Measurements from ENCODE around the gene SERPINC1.
A peak's percentile ranks its signal among the peaks of the same experiment; 100 is the strongest.
"Not testable (repeated sequence)": the region's sequence is repeated elsewhere in the genome, so short reads cannot be mapped to it uniquely, and the experiment has no call there.

The SERPINC1 gene

GRCh38 chr1:173917149-173917548 lies at the start of gene SERPINC1:
Gene SERPINC1 (minus strand): TSS chr1:173917327. CDS start chr1:173917259, 68 bp downstream.
- DNase-seq (ENCODE audit: low spot score): no peak

DNA sequence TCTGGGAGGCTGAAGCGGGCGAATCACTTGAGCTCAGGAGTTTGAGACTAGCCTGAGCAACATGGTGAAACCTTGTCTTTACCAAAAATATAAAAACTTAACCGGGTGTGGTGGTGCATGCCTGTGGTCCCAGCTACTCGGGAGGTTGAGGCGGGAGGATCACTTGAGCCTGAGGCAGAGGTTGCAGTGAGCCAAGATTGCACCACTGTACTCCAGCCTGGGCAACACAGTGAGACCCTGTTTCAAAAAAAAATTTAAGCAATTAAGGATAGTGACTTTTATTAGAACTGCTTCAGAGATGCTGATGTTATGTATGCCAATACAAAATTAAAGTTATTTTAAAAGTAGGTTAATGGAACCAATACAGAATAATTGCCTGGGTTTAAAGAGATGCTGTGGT lies 48.8 kb upstream of the SERPINC1 start:
- DNase-seq (ENCODE audit: low spot score): not testable (repeated sequence)

GRCh38 chr1:173963477-173963876 lies 46.4 kb upstream of the SERPINC1 start:
- no peak for DNase-seq (ENCODE audit: low spot score)

- no peak for DNase-seq (ENCODE audit: low spot score)
Observed at GRCh38 chr1:173960625-173961024, 43.5 kb upstream of the SERPINC1 start.

- DNase-seq (ENCODE audit: low spot score): no peak
Observed at GRCh38 chr1:173954179-173954578, 37.1 kb upstream of the SERPINC1 start.

DNA sequence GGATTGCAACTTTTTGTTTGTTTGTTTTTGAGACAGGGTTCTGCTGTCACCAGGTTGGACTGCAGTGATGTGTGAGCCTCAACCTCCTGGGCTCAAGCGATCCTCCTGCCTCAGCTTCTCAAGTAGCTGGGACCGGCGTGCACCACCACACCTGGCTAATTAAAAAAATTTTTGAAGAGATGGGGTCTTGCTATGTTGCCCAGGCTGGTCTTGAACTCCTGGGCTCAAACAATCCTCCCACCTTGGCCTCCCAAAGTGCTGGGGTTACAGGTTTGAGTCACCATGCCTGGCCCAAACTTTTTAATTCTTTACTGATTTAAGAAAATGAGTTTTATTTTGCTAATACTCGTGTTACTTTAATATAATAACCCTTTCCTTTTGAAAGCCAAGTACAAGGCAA lies 31.5 kb upstream of the SERPINC1 start:
- no peak for DNase-seq (ENCODE audit: low spot score)

DNA sequence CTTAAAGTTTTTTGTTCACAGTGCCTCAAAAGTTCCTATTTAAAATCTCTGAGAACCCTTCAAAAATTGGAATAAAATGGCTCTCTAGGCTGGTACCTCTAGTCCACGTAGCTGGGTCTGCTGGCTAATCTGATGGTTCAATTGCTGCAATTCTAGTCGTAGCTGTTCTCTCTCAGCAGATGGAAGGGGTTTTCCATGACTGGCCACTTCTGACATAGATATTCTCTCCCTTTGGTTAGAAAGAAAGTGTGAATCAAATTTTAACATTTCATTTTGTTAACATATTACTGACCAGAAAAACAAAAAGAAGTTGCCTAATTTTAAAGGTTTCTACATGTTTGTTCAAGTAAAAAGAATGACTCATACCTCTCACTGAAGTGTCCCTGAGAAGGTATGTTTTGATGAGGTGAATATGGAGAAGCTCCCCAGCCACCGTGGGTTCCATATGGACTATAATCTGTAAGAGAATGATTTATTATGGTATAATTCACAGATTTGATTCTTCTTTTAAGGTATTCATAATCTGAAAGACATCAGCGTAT lies 29.3 kb upstream of the SERPINC1 start:
- DNase-seq (ENCODE audit: low spot score): no peak

DNA sequence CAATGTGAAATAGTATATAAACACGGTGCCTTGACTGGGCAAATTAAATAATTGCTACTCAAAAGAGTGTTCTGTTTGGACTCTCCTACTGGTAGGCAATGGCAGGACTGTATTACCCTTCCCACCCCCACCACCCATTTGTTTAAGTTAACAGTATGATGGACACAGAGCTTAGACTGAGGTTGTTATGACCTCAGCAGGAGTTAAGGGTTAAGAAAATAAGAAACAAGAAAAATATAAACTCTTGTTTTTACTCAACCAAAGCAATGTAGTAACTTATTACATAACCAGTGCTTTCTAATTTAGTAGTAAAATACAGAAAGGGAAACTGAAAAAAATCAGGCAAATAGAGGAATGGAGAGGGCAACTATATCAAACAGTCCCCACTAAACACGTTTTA lies 19.9 kb upstream of the SERPINC1 start:
- no peak for DNase-seq (ENCODE audit: low spot score)

DNA sequence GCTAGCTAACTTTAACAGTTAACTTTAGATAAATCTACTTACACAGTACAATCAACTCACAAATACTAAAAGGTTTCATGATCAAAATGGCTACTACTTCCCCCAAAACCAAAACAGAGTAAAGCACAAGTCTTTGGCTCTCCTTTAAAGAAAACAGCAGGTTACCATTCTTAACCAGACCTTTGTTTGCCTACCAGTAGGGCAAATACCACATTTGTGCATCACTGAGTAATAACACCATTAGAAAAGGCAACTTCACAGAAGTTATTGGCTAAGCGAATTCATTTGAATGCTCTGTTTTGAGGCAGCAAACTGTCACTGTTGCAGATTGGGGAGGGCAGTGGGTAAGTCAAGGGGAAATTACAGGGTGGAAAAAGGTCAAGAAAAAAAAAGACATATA lies 17.3 kb upstream of the SERPINC1 start:
- no peak for DNase-seq (ENCODE audit: low spot score)

DNA sequence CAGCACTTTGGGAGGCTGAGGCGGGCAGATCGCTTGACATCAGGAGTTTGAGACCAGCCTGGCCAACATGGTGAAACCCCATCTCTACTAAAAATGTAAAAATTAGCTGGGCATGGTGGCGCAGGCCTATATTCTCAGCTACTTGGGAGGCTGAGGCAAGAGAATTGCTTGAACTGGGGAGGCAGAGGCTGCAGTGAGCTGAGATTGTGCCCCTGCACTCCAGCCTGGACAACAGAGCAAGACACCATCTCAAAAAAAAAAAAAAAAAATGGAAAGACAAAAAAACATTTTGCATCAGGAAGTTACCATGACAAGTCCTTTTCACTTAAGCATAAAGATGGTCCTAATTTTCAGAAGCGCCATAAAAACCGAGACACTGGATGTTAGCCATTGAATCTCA lies 13.4 kb upstream of the SERPINC1 start:
- not testable (repeated sequence) for DNase-seq (ENCODE audit: low spot score)

DNA sequence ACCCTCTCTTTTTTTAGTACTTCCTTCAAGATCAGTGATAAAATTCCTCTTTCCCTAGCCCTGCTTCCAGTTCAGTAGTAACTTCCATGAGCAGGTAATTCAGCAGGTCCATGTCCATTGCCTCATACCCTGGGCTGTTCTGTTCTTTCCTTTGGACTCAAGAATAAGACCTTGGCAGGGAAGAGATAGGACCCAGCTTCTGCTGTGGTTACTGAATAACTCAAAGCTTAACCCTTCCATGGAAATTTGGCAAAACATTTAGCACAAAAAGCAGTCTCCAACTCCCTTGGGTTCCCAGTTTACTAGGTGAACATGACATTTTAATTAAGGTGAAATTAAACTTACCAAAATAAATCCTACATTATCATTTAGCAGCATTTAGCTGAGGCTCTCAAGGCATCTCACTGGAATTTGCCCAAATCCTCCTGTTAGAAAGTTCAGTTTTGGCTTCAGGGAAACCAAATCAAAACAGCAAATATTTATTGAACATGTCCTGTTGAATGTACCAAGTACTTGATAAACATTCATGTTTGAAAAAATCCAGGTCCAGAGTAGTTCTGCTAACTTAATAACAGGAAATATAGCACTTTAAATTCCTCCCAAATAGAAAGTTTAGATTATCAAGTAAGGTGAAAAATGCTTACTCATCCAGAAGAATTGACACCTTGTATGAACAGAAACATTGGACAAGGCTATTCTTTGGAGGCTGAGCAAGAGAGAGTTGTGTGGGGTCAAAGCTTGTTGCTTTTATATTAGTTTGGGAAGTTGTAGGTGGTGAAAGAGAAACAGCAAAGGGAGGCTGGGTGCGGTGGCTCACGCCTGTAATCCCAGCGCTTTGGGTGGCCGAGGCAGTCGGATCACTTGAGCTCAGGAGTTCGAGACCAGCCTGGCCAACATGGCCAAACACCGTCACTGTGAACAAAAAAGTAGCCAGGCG lies 8.4 kb upstream of the SERPINC1 start:
- DNase-seq (ENCODE audit: low spot score): no peak

DNA sequence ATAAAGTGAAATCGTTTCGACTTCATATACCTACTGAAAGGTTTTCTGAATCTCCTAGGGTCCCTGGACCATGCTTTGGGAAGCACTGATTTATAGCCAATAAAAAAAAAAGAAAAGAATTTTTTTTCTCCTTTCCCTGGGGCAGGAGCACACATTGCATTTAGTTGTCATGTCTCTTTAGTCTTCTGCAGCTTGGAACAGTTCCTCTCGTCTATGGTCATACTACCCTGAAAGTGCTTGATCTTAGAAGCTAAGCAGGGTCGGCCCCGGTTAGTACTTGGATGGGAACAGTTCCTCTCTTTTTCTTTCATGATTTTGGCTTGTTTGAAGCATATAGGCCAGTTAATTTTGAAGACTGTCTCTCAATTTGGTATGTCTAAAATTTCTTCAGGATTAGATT lies 3.7 kb upstream of the SERPINC1 start:
- DNase-seq (ENCODE audit: low spot score): no peak

- DNase-seq (ENCODE audit: low spot score): no peak
Observed at GRCh38 chr1:173917635-173918493, 737 bp upstream of the SERPINC1 start.

- no peak for DNase-seq (ENCODE audit: low spot score)
Observed at GRCh38 chr1:173916667-173917066, 460 bp downstream of the SERPINC1 start.

DNA sequence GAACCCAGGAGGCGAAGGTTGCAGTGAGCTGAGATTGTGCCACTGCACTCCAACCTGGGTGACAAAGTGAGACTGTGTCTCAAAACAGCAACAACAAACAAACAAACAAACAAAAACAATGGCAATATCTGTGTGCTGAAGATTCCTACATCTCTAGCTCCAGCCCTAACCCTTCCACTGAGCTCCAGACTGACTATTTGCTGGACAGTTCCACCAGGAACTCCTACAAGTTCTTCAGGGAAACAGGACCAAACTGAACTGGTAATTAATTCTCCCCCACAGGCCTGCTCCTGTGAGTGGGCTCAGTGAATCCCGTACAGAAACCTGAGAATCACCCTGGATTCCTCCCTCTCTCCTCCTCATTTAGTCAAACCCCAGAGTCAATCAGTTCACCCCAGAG lies 1.5 kb downstream of the SERPINC1 start:
- DNase-seq (ENCODE audit: low spot score): no peak

DNA sequence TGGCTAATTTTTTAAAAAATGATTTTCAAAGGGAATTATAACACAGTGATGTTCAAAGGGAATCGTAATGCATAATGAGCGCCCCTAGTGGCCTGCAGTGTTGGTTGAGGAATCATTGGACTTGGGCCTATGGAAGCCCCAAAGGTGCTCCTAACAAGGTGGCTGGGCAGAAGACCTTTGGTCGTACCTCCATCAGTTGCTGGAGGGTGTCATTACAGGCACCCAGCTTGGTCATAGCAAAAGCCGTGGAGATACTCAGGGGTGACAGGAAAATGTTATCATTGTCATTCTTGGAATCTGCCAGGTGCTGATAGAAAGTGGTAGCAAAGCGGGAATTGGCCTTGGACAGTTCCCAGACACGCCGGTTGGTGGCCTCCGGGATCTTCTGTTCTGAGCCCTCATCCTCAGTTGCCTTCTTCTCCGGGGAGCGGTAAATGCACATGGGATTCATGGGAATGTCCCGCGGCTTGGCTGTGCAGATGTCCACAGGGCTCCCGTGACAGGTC lies 2.7 kb downstream of the SERPINC1 start:
- DNase-seq (ENCODE audit: low spot score): peak; percentile 80

- no peak for DNase-seq (ENCODE audit: low spot score)
Observed at GRCh38 chr1:173913111-173913510, 4.0 kb downstream of the SERPINC1 start.

GRCh38 chr1:173903827-173904531 lies 13.1 kb downstream of the SERPINC1 start:
- no peak for DNase-seq (ENCODE audit: low spot score)

DNA sequence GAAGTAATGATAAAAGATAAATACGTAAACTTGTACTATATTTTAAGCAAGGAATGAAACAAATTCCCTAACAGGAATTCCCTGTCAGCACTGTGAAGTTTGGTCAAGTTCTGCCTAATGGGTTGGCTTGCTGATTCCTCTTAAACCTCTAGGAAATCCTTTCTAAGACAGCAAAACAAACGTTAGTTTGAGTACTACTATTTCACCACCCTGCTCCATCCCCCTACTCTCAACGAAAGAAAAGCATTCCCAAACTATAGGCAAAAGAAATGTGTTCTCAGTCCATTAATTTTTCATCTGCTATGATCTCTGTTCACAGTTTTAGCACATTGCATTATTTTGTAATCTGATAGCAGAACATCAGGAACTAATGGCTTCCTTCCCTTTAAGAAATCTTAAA lies 16.1 kb downstream of the SERPINC1 start:
- DNase-seq (ENCODE audit: low spot score): no peak

DNA sequence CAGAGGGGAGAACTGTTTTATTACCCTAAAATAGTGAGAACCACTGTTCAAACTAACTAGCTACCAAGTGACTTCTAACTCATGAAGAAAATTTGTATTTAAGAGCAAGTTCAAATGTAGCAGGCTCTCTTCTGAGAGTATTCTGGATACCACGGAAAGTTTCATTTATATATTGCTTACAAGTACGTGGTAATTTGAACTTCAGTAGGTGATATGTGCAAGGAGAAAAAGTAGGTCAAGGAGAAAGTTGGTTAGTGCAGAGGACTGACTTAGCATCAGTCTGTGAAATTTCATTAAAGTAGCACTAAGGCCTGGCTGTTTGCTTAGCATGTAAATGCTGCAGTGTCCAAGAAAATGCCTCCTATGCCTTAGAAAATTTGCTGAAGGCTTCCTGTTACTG lies 16.7 kb downstream of the SERPINC1 start:
- no peak for DNase-seq (ENCODE audit: low spot score)

GRCh38 chr1:173894189-173894588 lies 22.9 kb downstream of the SERPINC1 start:
- DNase-seq (ENCODE audit: low spot score): no peak

- DNase-seq (ENCODE audit: low spot score): no peak
Observed at GRCh38 chr1:173893611-173894010, 23.5 kb downstream of the SERPINC1 start.
